Occipital lobe (tissue), 2 donors: ENCODE results near the gene FOXP2. TPM values are rescaled to one million over a fixed set of nuclear protein-coding genes. Genes with fewer than 3 reads are reported as not detected.
"Not testable (repeated sequence)": the region's sequence is repeated elsewhere in the genome, so short reads cannot be mapped to it uniquely, and the experiment has no call there.

ENCODE experiments used
- DNase-seq: peaks from one replicate; lab custom pipeline; 2025; lab: John Stamatoyannopoulos, UW
- total RNA-seq: library from RNA; depleted of rRNA; stranded (reverse); fragments of >200 nt; gene quantifications from one replicate; pipeline ENCODE4 v1.2.3, GENCODE V29; 2014

Gene FOXP2
- total RNA-seq, 1 donor from 2014 or later, result 29.9 TPM

DNA sequence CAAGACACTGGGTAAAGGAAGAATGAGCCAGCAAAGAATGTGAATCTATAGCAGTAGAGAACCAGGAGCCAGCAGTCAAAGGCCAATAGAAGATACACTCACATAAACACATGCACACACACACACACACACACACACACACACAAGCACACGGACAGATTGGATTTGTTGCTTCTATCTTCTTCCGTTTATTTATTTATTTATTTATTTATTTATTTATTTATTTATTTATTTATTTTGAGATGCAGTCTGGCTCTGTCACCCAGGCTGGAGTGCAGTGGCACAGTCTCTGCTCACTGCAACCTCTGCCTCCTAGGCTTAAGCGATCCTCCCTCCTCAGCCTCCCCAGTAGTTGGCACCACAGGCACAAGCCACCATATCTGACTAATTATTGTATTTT, 166.3 kb downstream of the FOXP2 start:
- not testable (repeated sequence) for DNase-seq

DNA sequence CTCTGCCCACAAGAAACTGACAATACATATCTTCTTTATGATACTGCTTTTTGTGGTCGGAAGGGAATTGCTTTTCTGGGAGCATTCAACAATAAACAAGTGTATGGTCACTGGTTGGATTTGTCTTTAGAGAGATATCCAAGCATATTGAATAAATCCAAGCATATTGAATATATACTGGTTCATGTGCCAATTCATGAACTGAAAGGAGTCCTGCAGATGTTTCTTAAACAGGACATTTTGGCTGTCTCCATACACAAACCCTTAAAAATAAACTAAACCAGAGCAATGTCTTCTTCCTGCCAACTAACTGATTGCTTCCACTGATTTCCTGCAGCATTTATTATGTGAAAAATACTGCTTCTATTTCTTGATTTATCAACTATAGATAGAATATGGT, 173.9 kb downstream of the FOXP2 start:
- no peak for DNase-seq

DNA sequence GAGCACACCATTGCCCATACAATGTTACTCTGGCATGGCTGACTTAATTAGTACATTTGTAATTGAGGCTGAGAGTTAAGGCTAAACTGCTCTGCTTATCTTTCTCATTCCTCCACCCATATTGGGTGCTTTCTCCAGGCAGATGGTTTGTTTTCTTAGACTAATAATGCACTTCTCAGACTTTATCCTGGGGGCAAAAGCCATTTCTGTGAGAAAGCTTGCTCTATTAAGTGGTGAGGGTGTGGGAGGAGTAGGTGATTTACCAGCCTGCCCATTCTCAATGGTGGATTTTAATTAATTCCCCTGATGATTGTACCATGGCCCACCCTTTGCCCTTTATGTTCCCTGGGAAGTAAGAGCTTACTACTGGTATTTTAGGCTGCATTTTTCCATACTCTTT, 174.8 kb downstream of the FOXP2 start:
- no peak for DNase-seq

DNA sequence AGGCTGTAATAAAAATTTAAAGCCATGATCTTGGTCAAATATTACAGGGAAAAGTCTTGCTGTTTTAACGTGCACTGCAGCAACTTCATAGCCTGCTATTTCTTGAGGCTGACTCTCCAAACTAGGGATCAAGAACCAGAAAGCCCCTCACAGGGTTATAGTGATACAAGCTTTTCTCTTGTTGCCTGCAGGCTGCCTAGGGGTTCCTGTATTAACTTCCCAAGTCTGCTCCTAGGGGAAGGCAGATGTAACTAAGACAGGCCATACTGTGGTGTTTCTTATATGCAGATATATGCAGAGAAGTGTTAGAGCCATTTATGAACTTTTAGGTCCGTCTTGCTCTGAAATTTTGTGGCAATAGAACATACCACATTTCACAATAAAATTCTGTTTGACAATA, 175.7 kb downstream of the FOXP2 start:
- no peak for DNase-seq

DNA sequence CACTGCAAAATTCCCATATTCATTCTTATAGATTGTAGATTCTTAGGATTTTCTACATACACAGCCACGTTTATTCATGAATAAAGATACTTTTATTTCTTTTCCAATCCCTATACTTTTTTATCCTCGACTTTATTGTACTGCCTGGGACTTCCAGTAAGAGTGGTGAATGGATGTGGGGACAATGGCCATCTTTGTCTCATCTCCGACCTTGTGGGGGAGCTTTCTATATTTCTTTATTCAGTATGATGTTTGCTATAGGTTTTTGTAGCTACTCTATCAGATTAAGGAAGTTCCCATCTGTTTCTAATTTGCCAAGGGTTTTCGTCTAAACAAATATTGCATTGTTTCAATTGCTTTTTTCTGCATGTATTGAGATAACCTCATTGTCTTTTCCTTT, 184.3 kb downstream of the FOXP2 start:
- DNase-seq, result no peak

DNA sequence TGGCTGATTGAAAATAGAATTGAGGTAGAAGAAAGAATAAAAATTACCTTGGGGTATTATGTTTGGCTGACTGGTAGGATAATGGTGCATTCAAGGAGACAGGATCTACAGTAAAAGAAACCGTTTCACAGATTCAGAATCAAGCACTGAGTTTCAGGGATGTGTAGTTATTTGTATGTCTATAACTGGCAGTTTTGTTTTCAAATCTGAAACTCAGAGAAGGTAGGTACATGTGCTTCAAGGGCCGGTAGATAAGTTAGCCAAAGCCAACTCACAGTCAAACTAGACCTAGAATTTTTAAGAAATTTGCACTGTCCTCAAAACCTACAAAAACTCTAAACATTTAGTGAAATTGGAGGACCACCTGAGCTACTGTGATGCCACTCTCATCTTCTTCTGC, 191.5 kb downstream of the FOXP2 start:
- DNase-seq, result no peak

DNA sequence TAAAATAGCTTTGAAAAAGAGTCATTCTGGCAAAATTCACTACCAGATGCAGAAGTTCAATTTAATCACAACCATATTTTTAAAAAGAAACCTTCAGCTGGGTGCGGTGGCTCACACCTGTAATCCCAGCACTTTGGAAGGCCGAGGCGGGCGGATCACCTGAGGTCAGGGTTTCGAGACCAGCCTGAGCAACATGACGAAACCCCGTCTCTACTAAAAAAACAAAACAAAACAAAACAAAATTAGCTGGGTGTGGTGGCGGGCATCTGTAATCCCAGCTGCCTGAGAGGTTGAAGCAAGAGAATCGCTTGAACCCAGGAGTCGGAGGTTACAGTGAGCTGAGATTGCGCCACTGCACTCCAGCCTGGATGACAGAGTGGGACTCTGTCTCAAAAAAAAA, 194.2 kb downstream of the FOXP2 start:
- DNase-seq, result not testable (repeated sequence)

DNA sequence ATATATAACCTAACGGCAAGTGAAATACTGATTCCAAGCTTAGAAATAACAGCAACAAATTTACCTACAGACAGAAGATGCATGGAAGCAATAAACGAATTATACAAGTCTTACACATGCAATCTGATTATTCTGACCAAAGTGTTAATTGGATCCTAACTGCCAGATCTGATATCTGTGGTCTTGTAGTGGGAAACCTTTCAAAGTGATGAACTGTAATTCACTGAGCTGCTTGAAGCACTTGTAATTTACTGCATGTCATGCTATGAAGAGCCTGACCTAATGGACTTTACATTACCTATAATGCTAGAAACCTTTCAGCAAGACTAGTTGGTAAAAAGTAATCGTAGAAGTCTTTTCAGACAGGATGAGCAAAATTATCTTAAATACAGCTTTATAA, 205.6 kb downstream of the FOXP2 start:
- DNase-seq, result no peak

DNA sequence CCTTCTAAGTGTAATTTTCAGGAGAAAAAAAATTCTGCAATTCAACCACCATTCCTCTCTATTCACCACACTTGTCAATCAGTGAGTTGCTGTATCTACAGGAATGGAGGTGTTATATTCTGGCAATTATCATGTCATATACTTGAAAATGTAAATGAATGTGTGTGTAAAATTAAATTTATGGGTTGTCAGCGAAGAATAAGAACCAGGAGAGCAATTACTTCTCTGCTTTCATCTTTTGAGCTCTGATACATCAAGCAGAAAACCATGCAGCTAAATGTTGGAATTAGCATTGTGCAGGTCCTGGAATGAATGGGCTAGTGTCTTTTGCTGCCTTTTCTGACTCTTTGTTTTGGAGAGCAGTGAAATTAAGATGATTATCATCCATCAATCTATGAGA, 207.6 kb downstream of the FOXP2 start:
- no peak for DNase-seq

DNA sequence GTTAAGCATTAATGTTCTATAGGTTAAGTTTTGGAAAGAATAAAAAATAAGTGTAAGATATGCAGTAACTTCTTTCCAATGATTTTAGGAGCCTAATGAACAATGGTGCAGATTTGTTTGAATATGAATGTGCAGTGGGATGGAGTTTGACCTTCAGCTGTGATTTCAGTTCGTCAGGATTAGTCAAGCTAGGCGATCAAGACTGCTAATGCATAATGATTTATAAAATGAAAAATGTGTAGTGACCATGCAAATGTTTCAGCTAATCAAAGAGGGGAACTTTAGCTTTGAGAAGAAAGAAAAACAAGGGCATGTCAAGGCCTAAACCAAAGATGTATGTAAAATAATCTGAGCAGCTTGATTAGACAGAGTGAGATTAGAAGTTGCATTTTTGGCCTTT, 208.5 kb downstream of the FOXP2 start:
- no peak for DNase-seq

DNA sequence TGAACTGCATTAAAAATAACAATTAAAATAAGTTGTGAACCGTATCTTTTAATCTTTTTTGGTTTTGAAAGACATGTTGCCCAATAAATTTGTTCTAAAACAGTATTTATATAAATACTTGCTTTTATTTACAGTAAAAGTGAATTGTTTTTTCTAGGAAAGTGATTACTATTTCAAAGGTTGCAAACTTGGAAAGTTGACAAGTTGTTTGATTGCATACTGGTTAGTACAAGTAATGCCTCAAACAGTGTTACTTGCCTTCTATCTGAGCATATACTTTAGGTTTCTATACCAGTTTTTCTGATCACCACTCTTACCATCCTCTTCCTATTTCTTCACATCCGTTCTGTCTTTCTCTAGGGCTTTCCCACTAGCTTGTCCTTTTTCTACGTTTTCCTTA, 212.6 kb downstream of the FOXP2 start:
- DNase-seq, result no peak

DNA sequence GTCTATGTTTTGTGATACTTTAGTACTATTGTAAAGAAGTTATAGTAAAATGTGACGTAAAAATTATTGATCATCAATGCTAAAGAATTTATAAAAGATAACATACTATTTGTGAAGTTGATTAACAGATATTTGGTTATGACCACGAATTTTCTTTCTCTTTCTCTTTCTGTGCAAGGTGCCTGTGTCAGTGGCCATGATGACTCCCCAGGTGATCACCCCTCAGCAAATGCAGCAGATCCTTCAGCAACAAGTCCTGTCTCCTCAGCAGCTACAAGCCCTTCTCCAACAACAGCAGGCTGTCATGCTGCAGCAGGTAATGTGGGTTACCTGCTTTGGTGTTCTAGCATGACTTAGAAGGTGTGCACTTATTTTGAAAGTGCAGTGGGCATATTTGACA, 213.7 kb downstream of the FOXP2 start:
- no peak for DNase-seq

DNA sequence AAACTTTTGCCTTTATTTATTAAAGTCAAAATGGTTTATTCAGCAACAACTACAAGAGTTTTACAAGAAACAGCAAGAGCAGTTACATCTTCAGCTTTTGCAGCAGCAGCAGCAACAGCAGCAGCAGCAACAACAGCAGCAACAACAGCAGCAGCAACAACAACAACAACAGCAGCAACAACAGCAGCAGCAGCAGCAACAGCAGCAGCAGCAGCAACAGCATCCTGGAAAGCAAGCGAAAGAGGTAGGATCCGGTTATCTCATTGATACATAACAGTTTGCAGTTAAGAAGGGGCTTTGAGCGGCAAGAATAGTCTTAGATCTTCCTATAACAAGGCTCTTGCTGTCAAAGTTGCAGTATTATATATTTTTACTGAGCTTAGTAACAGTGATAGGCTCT, 215.1 kb downstream of the FOXP2 start:
- no peak for DNase-seq

DNA sequence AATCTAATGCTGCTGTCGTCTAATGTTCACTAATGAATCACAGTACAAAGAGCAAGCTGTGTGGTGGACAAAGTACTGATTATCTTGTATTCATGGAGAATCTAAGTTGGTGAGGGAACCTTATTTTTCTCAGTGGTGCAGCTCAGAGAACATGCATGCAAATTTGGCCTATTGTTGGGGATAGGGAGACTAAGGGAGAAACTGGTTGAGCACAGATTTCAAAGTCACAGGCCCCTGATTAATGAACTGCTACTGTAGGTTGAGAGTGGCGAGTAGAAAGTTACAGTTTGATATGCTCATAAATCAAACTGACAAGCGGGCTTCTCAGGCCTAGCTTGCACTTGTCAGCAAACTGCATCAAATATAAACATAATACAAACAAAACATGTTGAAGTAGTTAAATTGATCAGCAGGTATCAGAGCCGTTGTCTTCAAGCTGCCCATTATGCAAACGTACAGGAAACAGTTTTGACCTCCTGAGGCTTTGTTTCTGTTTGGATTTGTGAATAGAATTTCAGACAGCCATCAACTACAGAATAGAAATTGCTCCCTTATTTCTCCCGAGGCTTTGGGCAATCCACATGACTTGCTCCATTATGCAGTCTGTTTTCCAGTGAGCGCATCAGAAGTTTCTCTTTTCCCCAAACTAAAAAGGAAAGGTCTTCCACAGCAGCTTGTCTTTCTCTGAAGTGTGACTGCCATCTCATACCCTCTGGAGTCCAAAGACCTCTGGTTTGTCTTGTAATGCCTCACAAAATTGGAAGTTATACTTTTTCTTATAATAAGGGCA, 215.8 kb downstream of the FOXP2 start:
- no peak for DNase-seq

DNA sequence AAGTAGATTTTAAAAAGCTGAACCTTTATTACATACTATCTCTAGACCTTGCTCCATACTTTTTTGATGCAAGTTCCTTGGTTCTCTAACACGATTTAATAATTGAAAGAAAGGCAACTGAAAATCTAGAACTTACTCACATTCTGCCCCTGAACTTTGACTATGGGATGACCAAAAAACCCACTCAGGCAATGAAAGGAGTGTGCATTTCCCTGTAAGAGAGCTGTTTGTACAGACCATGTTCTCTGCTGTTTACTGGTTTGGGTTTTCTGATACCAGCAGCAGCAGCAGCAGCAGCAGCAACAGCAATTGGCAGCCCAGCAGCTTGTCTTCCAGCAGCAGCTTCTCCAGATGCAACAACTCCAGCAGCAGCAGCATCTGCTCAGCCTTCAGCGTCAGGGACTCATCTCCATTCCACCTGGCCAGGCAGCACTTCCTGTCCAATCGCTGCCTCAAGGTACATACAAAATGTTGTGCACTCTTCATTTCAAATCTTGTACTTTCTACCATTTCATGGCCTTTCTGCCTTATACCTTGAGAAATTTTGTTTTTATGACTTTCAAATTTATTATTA, 216.7 kb downstream of the FOXP2 start:
- no peak for DNase-seq

DNA sequence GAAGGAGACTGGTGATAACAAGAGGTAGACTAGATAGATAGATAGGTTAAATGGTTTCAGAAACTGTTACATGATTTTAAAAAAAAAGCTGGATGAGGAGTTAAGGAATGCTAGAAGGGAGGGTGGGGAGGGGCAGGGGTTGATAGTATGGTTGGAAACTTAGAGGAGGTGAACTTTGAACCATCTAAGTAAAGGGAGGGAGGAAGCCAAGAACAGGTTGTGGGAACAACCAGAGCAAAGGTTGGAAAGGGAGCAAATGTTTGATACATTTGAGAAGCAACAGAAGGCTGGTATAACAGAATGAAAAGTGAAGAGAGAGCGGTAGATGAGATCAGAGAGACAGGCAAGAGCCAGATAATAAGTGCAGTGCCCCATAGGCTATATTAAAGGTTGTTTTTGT, 224.8 kb downstream of the FOXP2 start:
- DNase-seq, result no peak

DNA sequence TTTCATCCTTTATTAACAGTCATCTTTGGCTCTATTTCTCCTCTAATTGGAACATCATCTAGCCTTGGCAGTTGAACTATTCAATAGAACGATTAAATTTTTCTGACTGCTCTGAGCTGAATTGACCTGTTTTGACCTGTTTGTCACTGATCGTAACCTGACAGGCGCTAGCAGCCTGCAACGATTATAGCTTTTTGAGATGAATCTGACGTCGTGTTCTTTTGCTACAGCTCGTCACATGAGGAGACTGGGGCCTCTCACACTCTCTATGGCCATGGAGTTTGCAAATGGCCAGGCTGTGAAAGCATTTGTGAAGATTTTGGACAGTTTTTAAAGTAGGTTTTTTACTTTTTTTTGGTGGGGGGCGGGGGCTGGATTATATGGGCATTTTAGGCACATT, 229.8 kb downstream of the FOXP2 start:
- DNase-seq, result no peak

DNA sequence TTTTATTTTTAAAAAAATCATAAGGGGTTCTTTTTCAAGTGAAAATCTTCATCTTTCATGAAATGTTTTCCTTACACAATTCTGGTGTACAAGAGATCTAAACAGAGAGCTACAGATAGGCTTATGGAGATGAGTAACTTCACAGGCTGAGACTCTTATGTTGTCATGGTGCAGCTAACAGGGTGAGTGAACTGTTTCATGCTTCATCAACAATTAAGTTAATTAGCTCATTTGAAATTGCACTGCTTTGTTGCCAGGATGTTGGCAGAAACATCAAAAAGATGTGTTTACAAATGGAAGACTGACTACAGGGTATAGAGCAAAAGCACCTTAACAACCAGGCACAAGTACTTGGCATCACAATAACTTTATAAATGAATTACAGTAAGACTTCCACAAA, 230.8 kb downstream of the FOXP2 start:
- DNase-seq, result no peak

DNA sequence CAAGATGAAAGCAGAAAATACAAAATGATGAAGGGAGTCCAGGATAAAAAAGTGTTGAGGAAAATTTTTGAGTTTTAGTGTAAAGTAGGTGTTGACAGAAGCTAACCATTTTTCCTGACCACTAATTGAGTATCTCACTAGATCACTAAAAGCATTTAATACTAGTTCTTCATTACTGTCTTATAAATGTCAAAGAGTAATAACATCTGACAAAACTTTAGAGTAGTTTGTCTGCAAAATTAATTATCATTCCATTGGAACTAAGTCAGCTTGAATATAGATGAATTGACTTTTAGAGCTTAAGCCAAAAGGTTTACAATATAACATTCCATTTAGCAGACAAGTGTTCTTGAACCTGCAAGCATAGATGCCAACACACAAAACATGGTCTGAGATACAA, 232.9 kb downstream of the FOXP2 start:
- DNase-seq, result no peak

DNA sequence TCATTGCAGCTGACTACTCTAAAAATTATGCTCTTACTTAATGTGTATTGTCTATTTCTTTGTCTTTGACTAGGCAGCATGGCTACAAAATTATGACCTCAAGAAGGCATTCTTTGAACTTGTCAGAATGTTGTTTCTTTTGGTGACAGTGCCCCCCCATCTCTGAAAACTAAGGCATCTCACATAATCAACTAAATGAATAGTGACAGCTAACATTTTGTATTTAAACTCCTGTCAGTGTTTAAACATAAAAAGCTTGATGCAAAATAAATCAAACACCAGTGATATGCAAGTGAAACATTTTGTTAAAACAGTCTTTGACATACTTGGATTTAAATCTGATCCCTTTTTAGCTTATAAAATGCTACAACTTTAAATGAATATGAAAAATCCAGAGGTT, 233.5 kb downstream of the FOXP2 start:
- no peak for DNase-seq

DNA sequence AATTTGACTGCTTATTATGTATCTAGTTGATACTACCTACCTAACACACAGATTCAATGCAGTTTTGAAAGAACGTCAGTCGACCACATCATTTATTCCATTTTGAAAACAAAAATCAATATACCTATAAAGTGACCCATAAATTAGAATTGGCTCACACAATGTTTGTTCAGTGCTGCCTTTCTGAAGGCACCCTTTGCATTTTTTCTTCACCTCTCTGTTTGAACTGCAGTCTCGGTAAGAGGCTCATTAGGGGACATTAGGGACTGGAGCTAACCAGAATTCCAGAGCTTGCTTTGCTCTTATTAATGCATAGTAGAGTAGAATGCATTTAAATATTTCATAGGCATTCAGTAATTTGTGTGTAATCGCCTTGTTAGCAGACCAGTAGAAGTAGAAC, 234.1 kb downstream of the FOXP2 start:
- DNase-seq, result no peak

DNA sequence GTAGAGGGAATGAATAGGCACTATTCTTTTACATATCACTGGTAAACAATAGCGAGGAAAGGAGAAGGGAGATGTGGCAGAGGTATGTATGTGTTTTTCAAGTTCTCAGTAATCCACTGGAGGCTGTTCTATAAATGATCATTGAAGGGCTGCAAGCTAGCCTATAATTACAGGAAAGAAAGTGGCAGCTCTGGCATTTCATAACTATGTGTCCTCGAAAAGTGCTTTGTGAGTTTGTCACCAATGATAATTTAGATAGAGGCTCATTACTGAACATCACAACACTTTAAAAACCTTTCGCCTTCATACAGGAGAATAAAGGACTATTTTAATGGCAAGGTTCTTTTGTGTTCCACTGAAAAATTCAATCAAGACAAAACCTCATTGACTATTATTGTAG, 235.1 kb downstream of the FOXP2 start:
- DNase-seq, result no peak

DNA sequence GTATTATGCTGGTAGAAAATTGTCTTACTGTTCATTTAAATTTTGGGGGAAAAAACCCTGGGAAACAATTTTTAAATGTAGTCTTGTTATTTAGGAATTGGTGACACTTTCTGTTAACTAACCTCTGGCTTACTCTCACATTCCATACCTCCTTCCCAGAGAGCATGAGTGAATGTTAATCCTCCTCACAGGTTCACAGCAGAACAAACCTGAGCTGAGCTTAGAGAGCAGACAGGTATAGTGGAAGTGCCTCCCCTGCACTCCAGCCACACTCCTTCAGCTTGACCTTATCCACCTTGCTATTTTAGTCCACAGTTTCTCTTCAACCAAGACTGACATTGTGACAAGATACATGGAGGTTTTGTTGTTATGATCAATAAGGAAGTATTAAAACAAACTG, 235.9 kb downstream of the FOXP2 start:
- no peak for DNase-seq

DNA sequence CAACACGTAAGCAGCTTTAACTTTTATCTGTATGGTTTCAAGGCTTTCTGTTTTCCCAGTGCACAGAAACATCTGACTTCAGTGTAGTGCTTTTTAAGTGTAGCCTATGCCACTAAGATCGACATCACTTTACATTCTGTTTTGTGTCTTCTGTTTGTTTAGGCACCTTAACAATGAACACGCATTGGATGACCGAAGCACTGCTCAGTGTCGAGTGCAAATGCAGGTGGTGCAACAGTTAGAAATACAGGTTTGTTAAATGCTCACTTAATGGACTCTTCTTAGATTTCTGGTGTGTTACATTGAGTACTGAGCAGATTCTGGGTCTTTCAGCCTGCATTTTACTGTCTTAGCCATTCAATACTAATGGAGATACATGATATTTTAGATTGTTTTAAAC, 237.4 kb downstream of the FOXP2 start:
- DNase-seq, result no peak
